Activated naive CD8-positive, alpha-beta T cell treated with anti-CD3 and anti-CD28 coated beads for 36 hours (primary cell): ENCODE measurements around the gene CDC42BPG. TPM values are rescaled to one million over a fixed set of nuclear protein-coding genes. Genes with fewer than 3 reads are reported as not detected.

Experiments used
- DNase-seq: peaks from one replicate; pipeline ENCODE4 v3.0.0; 2021
- H3K27ac Mint-ChIP-seq: one replicate; pipeline ENCODE4 v1.8.0; 2022; ENCODE audit warnings: mild to moderate bottlenecking, moderate library complexity, mixed read lengths
- H3K27me3 Mint-ChIP-seq: one replicate; pipeline ENCODE4 v1.8.0; 2022; ENCODE audit warnings: mild to moderate bottlenecking, mixed read lengths
- H3K36me3 Mint-ChIP-seq: one replicate; pipeline ENCODE4 v1.8.0; 2021; ENCODE audit warnings: mild to moderate bottlenecking, mixed read lengths
- H3K4me1 Mint-ChIP-seq: one replicate; pipeline ENCODE4 v1.8.0; 2021; ENCODE audit warnings: mixed read lengths
- H3K4me3 Mint-ChIP-seq: one replicate; pipeline ENCODE4 v1.8.0; 2022; ENCODE audit warnings: mild to moderate bottlenecking, moderate library complexity, mixed read lengths
- H3K9me3 Mint-ChIP-seq: one replicate; pipeline ENCODE4 v1.8.0; 2022; ENCODE audit warnings: mixed read lengths
- total RNA-seq, 2 experiments: library from RNA; stranded (reverse); gene quantifications; one replicate each; pipeline ENCODE4 v1.2.3, GENCODE V29; 2021

CDC42BPG gene
- total RNA-seq, 2 experiments from 2014 or later: 0.46 to 0.54 TPM

DNA sequence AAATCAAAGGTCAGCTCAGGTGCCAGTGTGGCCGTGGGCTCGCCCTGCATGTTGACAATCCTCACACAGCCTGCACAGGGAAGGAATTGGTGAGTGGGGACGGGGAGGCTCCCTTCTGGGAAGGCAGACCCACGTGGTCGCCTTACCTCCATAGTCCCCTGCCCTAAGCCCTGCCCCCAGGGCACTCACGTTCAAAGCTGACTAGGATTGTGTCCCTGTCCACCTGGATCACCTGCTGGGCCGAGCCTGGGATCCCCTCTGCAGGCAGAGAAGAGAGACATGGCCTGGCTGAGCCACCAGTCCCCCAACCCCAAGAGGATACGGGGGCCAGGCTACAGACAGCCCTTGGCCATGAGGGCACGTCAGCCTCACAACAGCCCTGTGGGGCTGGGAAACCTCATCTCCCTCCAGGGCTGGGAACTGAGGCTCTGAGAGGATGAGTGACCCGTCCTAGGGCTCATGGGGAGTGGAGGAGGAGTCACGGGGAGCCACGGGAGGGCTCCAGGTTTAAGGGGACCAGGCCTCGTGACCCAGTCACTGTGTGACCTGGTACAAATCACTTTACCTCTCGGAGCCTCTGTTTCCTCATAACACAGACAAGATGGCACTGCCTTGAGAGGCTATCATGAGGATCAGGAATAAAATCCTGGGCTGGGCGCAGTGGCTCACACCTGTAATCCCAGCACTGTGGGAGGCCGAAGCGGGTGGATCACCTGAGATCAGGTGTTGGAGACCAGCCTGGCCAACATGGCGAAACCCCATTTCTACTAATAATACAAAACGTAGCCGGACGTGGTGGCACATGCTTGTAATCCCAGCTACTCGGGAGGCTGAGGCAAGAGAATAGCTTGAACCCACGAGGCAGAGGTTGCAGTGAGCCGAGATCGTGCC lies 54.0 kb downstream of the CDC42BPG start:
- H3K9me3 Mint-ChIP-seq: no peaks in the 10 kb centered on the region
- H3K4me3 Mint-ChIP-seq: no peak overlapping the region
- no peak for DNase-seq
- peaks cover 2% of the 10 kb centered on the region for H3K36me3 Mint-ChIP-seq
- H3K4me1 Mint-ChIP-seq: peaks cover 17% of the 10 kb centered on the region
- H3K27me3 Mint-ChIP-seq: no peaks in the 10 kb centered on the region
- no peak overlapping the region for H3K27ac Mint-ChIP-seq

DNA sequence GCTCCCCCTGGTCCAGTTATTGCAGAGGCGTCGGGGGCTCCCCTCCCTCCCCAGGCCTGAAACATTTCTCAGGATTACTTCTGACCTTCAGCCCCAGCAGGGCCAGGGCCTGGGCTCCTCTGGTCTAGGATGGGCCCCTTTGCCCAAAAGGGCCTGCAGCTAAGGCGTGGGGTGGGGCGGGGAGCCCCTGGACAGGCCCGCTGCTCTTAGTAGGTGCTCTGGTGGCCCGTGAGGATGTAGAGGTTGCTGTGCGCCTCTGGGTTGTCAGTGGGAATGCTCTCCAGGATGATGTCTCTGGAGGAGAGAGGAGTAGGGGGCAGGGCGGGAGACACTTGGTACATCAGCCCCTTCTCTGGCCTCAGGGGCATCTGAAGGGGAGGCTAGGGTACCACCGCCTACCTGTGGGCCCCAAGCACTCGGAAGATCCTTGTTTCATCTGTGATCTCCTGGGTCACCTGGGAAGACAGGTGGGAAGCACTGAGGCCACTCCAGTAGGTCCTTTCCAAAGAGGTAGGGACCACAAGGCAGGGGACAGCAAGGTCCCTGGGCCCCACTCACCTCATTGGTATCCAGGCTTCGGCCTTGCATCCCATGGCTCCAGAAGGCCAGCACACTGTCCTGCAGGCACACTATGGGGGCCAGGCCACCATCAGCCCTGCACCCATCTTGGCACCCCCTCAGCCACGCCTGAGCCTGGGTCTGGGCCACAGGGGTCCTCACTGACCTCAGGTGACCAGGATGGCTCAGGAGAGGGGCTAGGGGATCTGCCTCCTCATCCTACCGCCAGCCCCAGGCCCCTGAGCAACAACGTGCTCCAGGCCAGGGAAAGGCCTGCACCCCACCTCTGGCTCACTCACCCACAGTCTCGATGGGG lies 54.9 kb downstream of the CDC42BPG start:
- Mint-ChIP-seq H3K4me1 (peaks cover 16% of the 10 kb centered on the region), H3K9me3 (no peaks in the 10 kb centered on the region), H3K36me3 (peaks cover 2% of the 10 kb centered on the region), H3K4me3 (no peak overlapping the region), H3K27me3 (no peaks in the 10 kb centered on the region), H3K27ac (no peak overlapping the region)
- no peak for DNase-seq

GRCh38 chr11:64788321-64789215 lies 55.9 kb downstream of the CDC42BPG start:
- Mint-ChIP-seq H3K4me1 (peaks cover 8% of the 10 kb centered on the region), H3K27ac (no peak overlapping the region), H3K4me3 (no peak overlapping the region), H3K36me3 (no peaks in the 10 kb centered on the region), H3K9me3 (no peaks in the 10 kb centered on the region), H3K27me3 (no peaks in the 10 kb centered on the region)
- no peak for DNase-seq

DNA sequence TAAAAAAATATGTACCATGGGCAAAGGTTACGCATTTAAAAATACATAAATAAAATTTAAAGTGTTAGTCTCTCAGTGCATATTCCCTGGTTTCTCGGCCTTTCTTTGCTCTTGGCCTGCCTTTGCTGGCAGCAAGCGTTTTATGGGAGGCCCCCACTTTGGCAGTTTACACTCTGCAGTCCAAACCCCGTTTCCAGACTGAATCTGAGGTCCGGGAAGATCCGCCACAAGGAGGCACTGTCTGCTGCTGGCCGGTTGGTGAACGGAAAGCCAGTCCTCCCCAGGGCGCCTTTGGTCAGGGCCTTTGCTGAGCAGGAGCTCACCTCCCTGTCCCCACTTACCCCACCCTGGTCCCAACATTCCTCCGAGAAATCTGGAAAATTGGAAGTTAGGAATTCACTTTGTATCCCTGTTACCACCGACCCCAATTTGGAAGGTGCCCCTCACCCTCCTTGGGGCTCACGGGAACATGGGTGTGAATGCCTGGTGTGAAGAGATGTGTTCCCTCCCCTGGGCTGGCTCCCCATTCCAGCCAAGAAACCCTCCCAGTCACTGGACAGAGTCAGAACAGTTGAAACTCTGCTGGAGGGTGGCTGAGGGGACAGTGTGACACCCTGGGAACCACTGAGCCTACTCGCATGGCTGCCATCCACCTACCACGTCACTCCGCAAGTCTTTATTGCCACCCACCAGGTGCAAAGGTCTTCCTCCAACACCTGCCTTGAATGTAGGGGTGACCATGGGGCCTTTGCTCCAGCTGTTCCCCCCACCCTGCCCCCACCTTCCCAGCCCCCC lies 56.7 kb downstream of the CDC42BPG start:
- peak overlapping the region; percentile 48 for H3K27ac Mint-ChIP-seq
- no peaks in the 10 kb centered on the region for H3K36me3 Mint-ChIP-seq

GRCh38 chr11:64786308-64786707 lies 58.1 kb downstream of the CDC42BPG start:
- Mint-ChIP-seq H3K36me3 (no peaks in the 10 kb centered on the region), H3K9me3 (no peaks in the 10 kb centered on the region), H3K27me3 (no peaks in the 10 kb centered on the region), H3K4me1 (peaks cover 6% of the 10 kb centered on the region), H3K4me3 (no peak overlapping the region), H3K27ac (no peak overlapping the region)
- DNase-seq: no peak

More for the DNA sequence above, 56.7 kb downstream of the CDC42BPG start:
- H3K27me3 Mint-ChIP-seq: no peaks in the 10 kb centered on the region
- H3K4me3 Mint-ChIP-seq: no peak overlapping the region
- DNase-seq: no peak
- H3K4me1 Mint-ChIP-seq: peaks cover 6% of the 10 kb centered on the region
- H3K9me3 Mint-ChIP-seq: no peaks in the 10 kb centered on the region

GRCh38 chr11:64784813-64785581 lies 59.5 kb downstream of the CDC42BPG start:
- Mint-ChIP-seq H3K9me3 (no peaks in the 10 kb centered on the region), H3K4me1 (peaks cover 12% of the 10 kb centered on the region), H3K36me3 (no peaks in the 10 kb centered on the region), H3K27ac (no peak overlapping the region), H3K27me3 (no peaks in the 10 kb centered on the region), H3K4me3 (no peak overlapping the region)
- no peak for DNase-seq

DNA sequence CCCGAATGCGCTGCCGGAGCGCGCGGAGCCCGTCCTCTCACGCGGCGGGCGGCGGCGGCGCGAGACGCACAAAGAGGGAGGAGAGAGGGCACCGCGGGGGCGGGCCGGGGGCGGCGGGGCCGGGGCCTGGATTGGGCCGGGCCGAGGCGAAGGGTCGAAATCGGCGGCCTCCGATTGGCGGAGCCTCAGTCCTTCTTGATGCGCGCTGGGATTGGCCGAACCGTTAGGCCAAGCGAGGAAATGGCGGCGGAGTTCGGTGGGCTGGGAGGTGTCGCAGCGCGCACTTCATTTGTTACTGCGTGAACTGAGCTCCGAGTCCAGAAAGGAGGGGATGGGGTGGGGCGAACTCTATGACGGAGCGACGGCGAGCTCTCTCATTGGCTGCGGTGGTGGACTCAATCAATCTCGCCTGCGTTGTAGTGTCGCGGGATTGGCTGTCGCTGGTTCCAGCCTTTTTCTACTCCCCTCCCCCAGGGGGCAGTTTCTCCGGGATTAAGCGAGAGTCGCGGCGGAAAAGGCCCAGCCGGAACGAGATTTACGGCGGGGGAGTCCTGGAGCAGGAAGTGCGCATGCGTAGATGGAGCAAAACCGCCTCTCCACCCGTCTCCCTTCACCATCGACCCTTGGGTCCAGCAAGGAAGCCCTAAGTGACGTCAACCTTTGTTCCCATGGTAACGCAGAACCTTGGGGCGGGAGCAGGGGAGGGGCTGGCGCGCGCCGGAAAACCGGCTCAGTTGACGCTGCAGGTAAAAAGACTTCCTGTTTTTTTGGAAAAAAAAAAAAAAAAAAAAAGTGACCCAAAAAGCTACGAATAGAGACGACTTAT lies 65.8 kb downstream of the CDC42BPG start, which contains the start of gene SF1:
SF1 (minus strand) TSS at position 70 of the 826 bp plus-strand sequence. CDS start 150 bp downstream, outside the sequence.
- Mint-ChIP-seq H3K4me1 (peaks cover 50% of the 10 kb centered on the region), H3K9me3 (no peaks in the 10 kb centered on the region)

DNA sequence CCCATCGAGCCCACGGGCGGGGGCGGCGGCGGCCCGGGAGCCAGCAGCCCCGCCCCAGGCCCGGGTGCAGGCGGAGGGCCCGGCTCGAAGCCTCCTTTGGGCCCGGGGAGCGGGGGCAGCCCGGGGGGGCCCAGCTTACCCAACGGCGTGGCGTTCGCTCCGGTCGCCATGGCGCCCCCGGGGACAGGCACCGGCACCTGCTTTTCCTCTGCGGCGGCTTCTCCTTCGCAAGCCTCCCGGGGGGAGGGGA lies 66.3 kb downstream of the CDC42BPG start:
- no peaks in the 10 kb centered on the region for H3K27me3 Mint-ChIP-seq
- H3K9me3 Mint-ChIP-seq: no peaks in the 10 kb centered on the region
- peaks cover 48% of the 10 kb centered on the region for H3K36me3 Mint-ChIP-seq

More for the DNA sequence above, 65.8 kb downstream of the CDC42BPG start, which contains the start of gene SF1:
- peaks cover 42% of the 10 kb centered on the region for H3K36me3 Mint-ChIP-seq
- no peaks in the 10 kb centered on the region for H3K27me3 Mint-ChIP-seq
- DNase-seq: peak; percentile 98
- H3K27ac Mint-ChIP-seq: peak within 1 kb of the TSS; percentile 97
- peak within 1 kb of the TSS; percentile 91 for H3K4me3 Mint-ChIP-seq

GRCh38 chr11:64777449-64778222 lies 66.8 kb downstream of the CDC42BPG start:
- Mint-ChIP-seq H3K4me1 (peaks cover 60% of the 10 kb centered on the region), H3K4me3 (peak overlapping the region; percentile 91), H3K9me3 (no peaks in the 10 kb centered on the region), H3K27ac (peak overlapping the region; percentile 89), H3K36me3 (peaks cover 53% of the 10 kb centered on the region), H3K27me3 (no peaks in the 10 kb centered on the region)
- peak; percentile 89 for DNase-seq

More for the DNA sequence above, 66.3 kb downstream of the CDC42BPG start:
- no peak for DNase-seq
- Mint-ChIP-seq H3K4me1 (peaks cover 55% of the 10 kb centered on the region), H3K4me3 (peak overlapping the region; percentile 85), H3K27ac (peak overlapping the region; percentile 97)

DNA sequence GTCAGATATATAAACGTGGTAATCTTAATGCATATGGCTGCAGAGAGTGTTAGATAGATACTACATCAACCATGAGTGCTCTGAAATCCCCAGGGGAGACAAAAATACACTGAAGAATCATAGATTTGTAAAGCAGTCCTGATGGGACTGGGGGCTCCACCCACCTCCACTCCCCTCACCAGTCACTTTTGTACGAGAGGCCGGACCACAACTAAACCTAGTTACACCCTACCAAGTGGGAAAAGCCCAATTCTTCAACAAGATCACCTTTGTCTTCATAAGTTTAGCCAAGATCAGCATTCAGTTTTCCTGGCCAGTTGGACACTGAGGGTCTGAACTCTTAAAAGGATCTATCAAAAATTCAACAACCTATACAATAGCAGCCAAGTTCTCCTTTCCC lies 67.6 kb downstream of the CDC42BPG start:
- Mint-ChIP-seq H3K36me3 (peaks cover 60% of the 10 kb centered on the region), H3K9me3 (no peaks in the 10 kb centered on the region), H3K4me1 (peaks cover 68% of the 10 kb centered on the region), H3K4me3 (peak overlapping the region; percentile 91), H3K27me3 (no peaks in the 10 kb centered on the region), H3K27ac (peak overlapping the region; percentile 89)
- DNase-seq: no peak

DNA sequence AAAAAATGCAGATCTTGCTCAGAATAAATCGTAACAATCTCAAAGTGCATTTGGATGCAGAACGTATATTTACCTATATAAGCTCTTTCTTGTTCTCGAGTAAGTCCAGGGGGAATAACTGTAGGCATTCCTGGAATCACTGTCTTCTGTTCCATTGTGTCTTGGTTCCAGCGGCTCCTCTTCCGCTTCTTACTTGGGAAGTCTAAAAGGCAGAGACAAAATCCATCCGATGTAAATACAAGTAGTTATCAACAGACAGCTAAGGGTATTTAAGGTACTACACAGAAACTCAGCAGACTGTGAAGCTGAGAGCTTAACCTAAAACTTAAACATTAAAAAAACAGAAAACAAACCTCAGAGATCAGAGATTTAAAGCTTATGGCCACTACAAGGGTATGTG lies 68.0 kb downstream of the CDC42BPG start:
- no peak for DNase-seq
- no peaks in the 10 kb centered on the region for H3K9me3 Mint-ChIP-seq
- H3K36me3 Mint-ChIP-seq: peaks cover 64% of the 10 kb centered on the region
- no peaks in the 10 kb centered on the region for H3K27me3 Mint-ChIP-seq
- H3K27ac Mint-ChIP-seq: peak overlapping the region; percentile 89
- peak overlapping the region; percentile 91 for H3K4me3 Mint-ChIP-seq
- peaks cover 73% of the 10 kb centered on the region for H3K4me1 Mint-ChIP-seq

DNA sequence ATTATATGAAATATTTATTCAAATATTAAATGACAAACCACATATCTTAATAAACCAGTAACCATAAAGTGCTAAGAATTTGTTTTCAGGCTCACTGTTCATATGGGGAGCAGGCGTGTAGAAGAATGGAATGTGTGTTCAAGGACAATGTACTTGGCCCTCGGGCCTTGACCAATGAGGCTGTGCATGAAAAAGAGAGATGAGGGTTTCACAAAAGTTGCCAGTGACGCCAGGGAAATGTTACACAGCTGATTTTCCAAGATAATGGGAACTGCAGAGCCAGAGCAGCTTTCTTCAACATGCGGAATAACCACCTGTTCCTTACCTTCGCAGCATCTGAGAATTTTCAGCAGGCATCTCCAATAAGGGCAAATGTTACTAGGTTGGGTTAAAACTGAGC lies 70.3 kb downstream of the CDC42BPG start:
- Mint-ChIP-seq H3K4me3 (peak overlapping the region; percentile 91), H3K27me3 (no peaks in the 10 kb centered on the region), H3K36me3 (peaks cover 80% of the 10 kb centered on the region), H3K9me3 (no peaks in the 10 kb centered on the region), H3K27ac (peak overlapping the region; percentile 82), H3K4me1 (peaks cover 75% of the 10 kb centered on the region)
- DNase-seq: no peak
